ENCODE results near the gene FAM184A.
"Not testable (repeated sequence)": the region's sequence is repeated elsewhere in the genome, so short reads cannot be mapped to it uniquely, and the experiment has no call there.

FAM184A gene

GRCh38 chr6:119025793-119026192 is 52.7 kb downstream of the FAM184A start:
- TF ChIP-seq SP1 (IDR thresholded peaks at IDR 0.05) (no peak), FOXK2 (IDR thresholded peaks at IDR 0.05) (no peak), LEF1 (IDR thresholded peaks at IDR 0.05; ENCODE audit: borderline replicate concordance) (no peak), NFRKB (IDR thresholded peaks at IDR 0.05) (no peak), ZNF384 (IDR thresholded peaks at IDR 0.05) (no peak), FOXM1 (IDR thresholded peaks at IDR 0.05; ENCODE audit: borderline replicate concordance) (no peak), HDGF (IDR thresholded peaks at IDR 0.05; ENCODE audit: borderline replicate concordance) (no peak), L3MBTL2 (conservative IDR thresholded peaks at IDR 0.05) (no peak), BHLHE40 (IDR thresholded peaks at IDR 0.05; ENCODE audit: borderline replicate concordance) (no peak), TARDBP (IDR thresholded peaks at IDR 0.05) (no peak)
- ChIA-PET POLR2A (no interaction called here), CTCF (no interaction called here)
- no peak for DNase-seq (ENCODE audit: extremely low spot score)

- TF ChIP-seq LEF1 (IDR thresholded peaks at IDR 0.05; ENCODE audit: borderline replicate concordance) (no peak), FOXA1 (IDR thresholded peaks at IDR 0.05) (no peak), FOXM1 (IDR thresholded peaks at IDR 0.05; ENCODE audit: borderline replicate concordance) (no peak), TARDBP (IDR thresholded peaks at IDR 0.05) (no peak), SUZ12 (IDR thresholded peaks at IDR 0.05) (no peak), FOXK2 (IDR thresholded peaks at IDR 0.05) (no peak), ZNF384 (IDR thresholded peaks at IDR 0.05) (no peak), ELF4 (IDR thresholded peaks at IDR 0.05) (no peak)
- CTCF ChIA-PET: interaction anchor here (1.5 kb wide), 1 partner anchor 12 kb away, joined by 4 read pairs; no protein-coding TSS in a partner anchor
- DNase-seq (ENCODE audit: extremely low spot score): no peak
- POLR2A ChIA-PET: no interaction called here
These were observed 54.4 kb downstream of the FAM184A start for GRCh38 chr6:119024111-119024510.

DNA sequence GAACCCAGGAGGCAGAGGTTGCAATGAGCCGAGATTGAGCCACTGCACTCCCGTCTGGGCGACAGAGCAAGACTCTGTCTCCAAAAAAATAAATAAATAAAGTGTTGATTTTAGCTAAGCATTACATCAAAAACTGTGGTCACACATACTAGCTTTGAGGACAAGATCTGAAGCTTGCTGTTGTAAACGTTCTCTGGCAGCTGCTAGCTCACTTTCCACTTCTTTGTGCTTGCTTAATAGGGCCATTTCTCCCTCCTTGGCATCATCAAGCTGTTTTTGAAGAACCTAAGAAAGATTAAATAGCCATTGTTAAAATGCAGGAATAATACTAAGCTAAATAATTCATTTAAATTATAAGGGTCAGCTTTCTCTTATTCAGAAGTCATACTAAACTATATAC is 55.7 kb downstream of the FAM184A start:
- TF ChIP-seq FOXA1 (IDR thresholded peaks at IDR 0.05) (no peak), ELF4 (IDR thresholded peaks at IDR 0.05) (no peak), PKNOX1 (IDR thresholded peaks at IDR 0.05) (no peak), TARDBP (IDR thresholded peaks at IDR 0.05) (no peak)
- DNase-seq (ENCODE audit: extremely low spot score): no peak
- ChIA-PET CTCF (interaction anchor here (0.6 kb wide), 1 partner anchor 74 kb away, joined by 4 read pairs; no protein-coding TSS in a partner anchor), POLR2A (no interaction called here)

- TF ChIP-seq SUZ12 (IDR thresholded peaks at IDR 0.05): no peak
- no peak for TF ChIP-seq CTBP1 (IDR thresholded peaks at IDR 0.05; ENCODE audit: borderline replicate concordance)
- TF ChIP-seq ARNT (IDR thresholded peaks at IDR 0.05): no peak
- TF ChIP-seq LEF1 (IDR thresholded peaks at IDR 0.05; ENCODE audit: borderline replicate concordance): no peak
- TF ChIP-seq FOXM1 (IDR thresholded peaks at IDR 0.05; ENCODE audit: borderline replicate concordance): no peak
- TF ChIP-seq NFRKB (IDR thresholded peaks at IDR 0.05): no peak
- no peak for TF ChIP-seq SP1 (IDR thresholded peaks at IDR 0.05)
- no peak for TF ChIP-seq FOXA1 (IDR thresholded peaks at IDR 0.05)
- TF ChIP-seq BHLHE40 (IDR thresholded peaks at IDR 0.05; ENCODE audit: borderline replicate concordance): no peak
- no peak for TF ChIP-seq ELF4 (IDR thresholded peaks at IDR 0.05)
- no peak for TF ChIP-seq FOXK2 (IDR thresholded peaks at IDR 0.05)
- TF ChIP-seq ZNF384 (IDR thresholded peaks at IDR 0.05): no peak
- no peak for TF ChIP-seq HDGF (IDR thresholded peaks at IDR 0.05; ENCODE audit: borderline replicate concordance)
- TF ChIP-seq L3MBTL2 (conservative IDR thresholded peaks at IDR 0.05): no peak
- no peak for TF ChIP-seq TARDBP (IDR thresholded peaks at IDR 0.05)
- TF ChIP-seq PKNOX1 (IDR thresholded peaks at IDR 0.05): no peak
- CTCF ChIA-PET: no interaction called here
- no peak for DNase-seq (ENCODE audit: extremely low spot score)
- POLR2A ChIA-PET: no interaction called here
These were observed 57.6 kb downstream of the FAM184A start for GRCh38 chr6:119020597-119021561.

- POLR2A ChIA-PET; CTCF ChIA-PET; DNase-seq (ENCODE audit: extremely low spot score): not testable (repeated sequence)
These were observed 63.3 kb downstream of the FAM184A start for GRCh38 chr6:119015165-119015564.

DNA sequence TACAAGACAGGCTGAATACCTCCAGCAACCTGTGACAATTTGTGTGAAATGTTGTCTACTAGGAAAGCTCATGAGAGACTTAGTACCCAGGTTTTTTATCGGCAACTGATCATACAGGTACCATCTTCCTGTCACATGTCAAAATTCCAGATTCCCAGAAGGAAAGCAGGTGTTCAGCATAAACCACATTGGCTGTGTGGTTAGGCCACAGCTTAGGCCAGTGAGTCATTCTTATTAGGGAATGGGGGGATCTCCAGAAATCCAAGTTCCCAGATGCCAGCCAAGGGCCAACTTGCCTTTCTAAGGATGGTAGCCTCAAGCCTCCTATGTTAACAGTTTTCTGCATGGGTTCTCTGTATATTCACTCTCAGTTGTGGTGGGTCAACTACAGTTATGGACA is 65.9 kb downstream of the FAM184A start:
- no peak for DNase-seq (ENCODE audit: extremely low spot score)
- POLR2A ChIA-PET: no interaction called here
- CTCF ChIA-PET: no interaction called here
- TF ChIP-seq FOXM1 (IDR thresholded peaks at IDR 0.05; ENCODE audit: borderline replicate concordance) (no peak), SUZ12 (IDR thresholded peaks at IDR 0.05) (no peak), SP1 (IDR thresholded peaks at IDR 0.05) (no peak), ELF4 (IDR thresholded peaks at IDR 0.05) (no peak), HDGF (IDR thresholded peaks at IDR 0.05; ENCODE audit: borderline replicate concordance) (no peak), L3MBTL2 (conservative IDR thresholded peaks at IDR 0.05) (no peak), FOXA1 (IDR thresholded peaks at IDR 0.05) (no peak), CTBP1 (IDR thresholded peaks at IDR 0.05; ENCODE audit: borderline replicate concordance) (no peak), NFRKB (IDR thresholded peaks at IDR 0.05) (no peak), PKNOX1 (IDR thresholded peaks at IDR 0.05) (no peak), ZNF384 (IDR thresholded peaks at IDR 0.05) (no peak), TARDBP (IDR thresholded peaks at IDR 0.05) (no peak), LEF1 (IDR thresholded peaks at IDR 0.05; ENCODE audit: borderline replicate concordance) (no peak), ARNT (IDR thresholded peaks at IDR 0.05) (no peak), BHLHE40 (IDR thresholded peaks at IDR 0.05; ENCODE audit: borderline replicate concordance) (no peak), FOXK2 (IDR thresholded peaks at IDR 0.05) (no peak)

DNA sequence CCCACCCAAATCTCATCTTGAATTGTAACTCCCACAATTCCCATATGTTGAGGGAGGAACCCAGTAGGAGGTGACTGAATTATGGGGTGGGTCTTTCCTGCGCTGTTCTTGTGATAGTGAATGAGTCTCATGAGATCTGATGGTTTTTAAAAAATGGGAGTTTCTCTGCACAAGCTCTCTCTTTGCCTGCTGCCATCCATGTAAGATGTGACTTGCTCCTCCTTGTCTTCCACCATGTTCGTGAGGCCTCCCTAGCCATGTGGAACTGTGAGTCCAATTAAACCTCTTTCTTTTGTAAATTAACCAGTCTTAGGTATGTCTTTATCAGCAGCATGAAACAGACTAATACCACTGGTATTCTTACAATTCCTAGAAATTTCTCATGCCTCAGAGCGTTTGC is 69.2 kb downstream of the FAM184A start:
- POLR2A ChIA-PET; DNase-seq (ENCODE audit: extremely low spot score); CTCF ChIA-PET: not testable (repeated sequence)

Data from HEK293T (cell line).